Esophagus squamous epithelium (tissue), 5 donors: Measurements from ENCODE around the gene FLNB. TPM values are rescaled to one million over a fixed set of nuclear protein-coding genes. Genes with fewer than 3 reads are reported as not detected.
A peak's percentile ranks its signal among the peaks of the same experiment; 100 is the strongest.

Experiments
- DNase-seq: peaks from one replicate; lab custom pipeline; 2025; lab: John Stamatoyannopoulos, UW
- H3K27ac ChIP-seq, 4 donors: fragments of 200-600 bp; sonication (generic); one replicate each; pipeline ENCODE4 v1.5.1; 2016 to 2019; ENCODE audit warnings: mild to moderate bottlenecking in 1 of 4
- H3K27me3 ChIP-seq, 4 donors: fragments of 200-600 bp; sonication (generic); 1 replicate in 3 of 4; 2 replicates in 1 of 4; pipeline versions ENCODE4 v1.5.1 to v1.6.0; 2017 to 2021; ENCODE audit warnings: antibody characterized with exemption in 1 of 4
- H3K36me3 ChIP-seq, 3 donors: fragments of 200-600 bp; sonication (generic); one replicate each; pipeline ENCODE4 v1.5.1; 2016 to 2019
- H3K4me1 ChIP-seq, 3 donors: fragments of 200-600 bp; sonication (generic); one replicate each; pipeline ENCODE4 v1.5.1; 2017 to 2019
- H3K4me3 ChIP-seq, 4 donors: fragments of 200-600 bp; sonication (generic); 1 replicate in 3 of 4; 2 replicates in 1 of 4; pipeline ENCODE4 v1.5.1; 2016 to 2019; ENCODE audit warnings: mild to moderate bottlenecking in 2 of 4, moderate library complexity in 1 of 4
- H3K9me3 ChIP-seq, 3 donors: fragments of 200-600 bp; sonication (generic); one replicate each; pipeline ENCODE4 v1.5.1; 2016 to 2019
- POLR2A ChIP-seq, 4 donors: fragments of 450-650 bp; IDR thresholded peaks; one replicate each; pipeline ENCODE4 v1.6.1; 2017; ENCODE audit warnings: antibody characterized with exemption in 4 of 4, mild to moderate bottlenecking in 4 of 4, moderate library complexity in 3 of 4
- WGBS, 2 donors: methylation state at CpG; one replicate each; pipeline ENCODE4 v1.1.5; 2018; 5-methylcytosine and 5-hydroxymethylcytosine counted together
- intact Hi-C: fragments of 100-400 bp; cut with DNase I; formaldehyde crosslinking; loops from one replicate; pipeline ENCODE4 v1.15.0; 2022
- total RNA-seq, 4 donors: library from RNA; depleted of rRNA; stranded (reverse); fragments of >200 nt; gene quantifications; one replicate each; pipeline ENCODE4 v1.1.0, GENCODE V29; 2016
- TF ChIP-seq, protein P1 (sequence below), 6 experiments: fragments of 450-650 bp in 4 of 6; fragments of 200-600 bp in 2 of 6; sonication (generic) in 2 of 6; IDR thresholded peaks; one replicate each; pipeline ENCODE4 v1.5.1; 2016 to 2019; ENCODE audit warnings: antibody characterized with exemption in 6 of 6, mild to moderate bottlenecking in 4 of 6, moderate library complexity in 4 of 6
- donor health status: DM: yes; HTN: yes; CAD: no.

FLNB gene
- total RNA-seq, 4 donors from 2014 or later: 65.4 to 77.0 (median 71.5) TPM

GRCh38 chr3:57967590-57967989 lies 40.6 kb upstream of the FLNB start:
- H3K27ac ChIP-seq: no peak overlapping the region
- intact Hi-C loops: no loop called here

DNA sequence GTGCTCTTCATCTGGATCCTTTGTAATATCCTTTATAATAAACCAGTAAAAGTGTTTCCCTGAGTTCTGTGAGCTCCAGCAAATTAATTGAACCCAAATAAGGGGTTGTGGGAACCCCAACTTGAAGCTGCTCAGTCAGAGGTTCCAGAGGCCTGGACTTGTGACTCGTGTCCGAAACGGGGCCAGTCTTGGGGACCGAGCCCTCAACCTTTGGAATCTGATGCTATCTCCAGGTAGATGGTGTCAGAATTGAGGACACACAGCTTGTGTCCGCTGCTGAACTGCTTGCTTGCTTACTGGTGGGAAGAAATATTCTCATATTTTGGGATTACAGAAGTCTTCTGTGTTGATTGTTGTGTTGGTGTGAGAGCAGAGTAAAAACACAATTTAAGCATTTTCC lies 39.7 kb upstream of the FLNB start:
- WGBS, 2 donors: 80 to 83% methylated on average over 2 of the region's 5 CpGs
- TF ChIP-seq POLR2A (IDR thresholded peaks at IDR 0.05): no peak
- TF ChIP-seq, protein P1, sequence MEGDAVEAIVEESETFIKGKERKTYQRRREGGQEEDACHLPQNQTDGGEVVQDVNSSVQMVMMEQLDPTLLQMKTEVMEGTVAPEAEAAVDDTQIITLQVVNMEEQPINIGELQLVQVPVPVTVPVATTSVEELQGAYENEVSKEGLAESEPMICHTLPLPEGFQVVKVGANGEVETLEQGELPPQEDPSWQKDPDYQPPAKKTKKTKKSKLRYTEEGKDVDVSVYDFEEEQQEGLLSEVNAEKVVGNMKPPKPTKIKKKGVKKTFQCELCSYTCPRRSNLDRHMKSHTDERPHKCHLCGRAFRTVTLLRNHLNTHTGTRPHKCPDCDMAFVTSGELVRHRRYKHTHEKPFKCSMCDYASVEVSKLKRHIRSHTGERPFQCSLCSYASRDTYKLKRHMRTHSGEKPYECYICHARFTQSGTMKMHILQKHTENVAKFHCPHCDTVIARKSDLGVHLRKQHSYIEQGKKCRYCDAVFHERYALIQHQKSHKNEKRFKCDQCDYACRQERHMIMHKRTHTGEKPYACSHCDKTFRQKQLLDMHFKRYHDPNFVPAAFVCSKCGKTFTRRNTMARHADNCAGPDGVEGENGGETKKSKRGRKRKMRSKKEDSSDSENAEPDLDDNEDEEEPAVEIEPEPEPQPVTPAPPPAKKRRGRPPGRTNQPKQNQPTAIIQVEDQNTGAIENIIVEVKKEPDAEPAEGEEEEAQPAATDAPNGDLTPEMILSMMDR (IDR thresholded peaks at IDR 0.05): no peak
- Histone ChIP-seq H3K36me3 (no peaks in the 10 kb centered on the region), H3K4me3 (no peak overlapping the region), H3K27me3 (no peaks in the 10 kb centered on the region), H3K4me1 (peaks cover 12 to 55% (median 38%) of the 10 kb centered on the region in 3 donors), H3K27ac (no peak overlapping the region), H3K9me3 (no peaks in the 10 kb centered on the region)
- no peak for DNase-seq
- intact Hi-C loops: no loop called here

More at GRCh38 chr3:57967590-57967989, 40.6 kb upstream of the FLNB start:
- H3K9me3 ChIP-seq: no peaks in the 10 kb centered on the region
- H3K4me3 ChIP-seq: no peak overlapping the region
- TF ChIP-seq, protein P1 (IDR thresholded peaks at IDR 0.05): no peak
- TF ChIP-seq POLR2A (IDR thresholded peaks at IDR 0.05): no peak
- no peaks in the 10 kb centered on the region for H3K27me3 ChIP-seq
- peaks cover 12 to 46% (median 33%) of the 10 kb centered on the region in 3 donors for H3K4me1 ChIP-seq
- H3K36me3 ChIP-seq: no peaks in the 10 kb centered on the region
- DNase-seq: no peak
- 60 to 66% methylated on average over 9 of the region's 9 CpGs for whole genome bisulfite sequencing, 2 donors

DNA sequence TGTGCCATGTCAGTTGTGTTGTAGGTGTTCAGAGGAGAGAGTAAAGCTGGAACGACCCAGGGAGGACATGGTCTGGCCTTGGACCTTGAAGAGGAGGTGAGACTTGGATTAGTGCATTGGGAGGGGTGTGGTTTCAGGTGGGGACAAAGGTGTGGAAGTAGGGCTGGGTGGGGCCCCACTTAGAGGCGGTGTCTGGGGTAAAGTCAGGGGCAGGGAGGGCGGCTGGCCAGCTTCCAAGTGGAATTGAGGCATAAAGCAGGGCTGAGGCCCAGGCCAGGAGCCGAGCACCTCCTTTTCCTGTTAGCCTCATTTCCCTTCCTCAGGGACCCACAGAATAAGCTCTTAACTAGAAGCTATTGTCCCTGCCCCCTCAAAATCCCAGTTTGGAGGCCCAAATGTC lies 36.2 kb upstream of the FLNB start:
- 27 to 56% methylated on average over 4 of the region's 4 CpGs for WGBS, 2 donors
- H3K36me3 ChIP-seq: no peaks in the 10 kb centered on the region
- intact Hi-C loops: no loop called here
- H3K9me3 ChIP-seq: no peaks in the 10 kb centered on the region
- peak overlapping the region in 3 of 4 donors; percentile 45 to 73 (median 63) for H3K27ac ChIP-seq
- no peak for TF ChIP-seq POLR2A (IDR thresholded peaks at IDR 0.05)
- TF ChIP-seq, protein P1 (IDR thresholded peaks at IDR 0.05): no peak
- no peaks in the 10 kb centered on the region for H3K27me3 ChIP-seq
- no peak overlapping the region for H3K4me3 ChIP-seq
- peaks cover 12 to 56% (median 33%) of the 10 kb centered on the region in 3 donors for H3K4me1 ChIP-seq
- no peak for DNase-seq

GRCh38 chr3:57972531-57973111 lies 35.6 kb upstream of the FLNB start:
- H3K9me3 ChIP-seq: no peaks in the 10 kb centered on the region
- H3K4me1 ChIP-seq: peaks cover 12 to 51% (median 29%) of the 10 kb centered on the region in 3 donors
- no peaks in the 10 kb centered on the region for H3K27me3 ChIP-seq
- TF ChIP-seq, protein P1 (IDR thresholded peaks at IDR 0.05): no peak
- TF ChIP-seq POLR2A (IDR thresholded peaks at IDR 0.05): no peak
- H3K27ac ChIP-seq: peak overlapping the region in 3 of 4 donors; percentile 45 to 73 (median 63)
- no peak for DNase-seq
- H3K4me3 ChIP-seq: no peak overlapping the region
- intact Hi-C loops: no loop called here
- no peaks in the 10 kb centered on the region for H3K36me3 ChIP-seq
- WGBS, 2 donors: 61 to 68% methylated on average over 9 of the region's 9 CpGs

GRCh38 chr3:57973715-57974477 lies 34.3 kb upstream of the FLNB start:
- WGBS, 2 donors: 94 to 95% methylated on average over 12 of the region's 13 CpGs
- no peak for DNase-seq
- no peaks in the 10 kb centered on the region for H3K27me3 ChIP-seq
- H3K27ac ChIP-seq: no peak overlapping the region
- no peaks in the 10 kb centered on the region for H3K9me3 ChIP-seq
- intact Hi-C loops: no loop called here
- TF ChIP-seq, protein P1 (IDR thresholded peaks at IDR 0.05): no peak
- no peak for TF ChIP-seq POLR2A (IDR thresholded peaks at IDR 0.05)
- no peaks in the 10 kb centered on the region for H3K36me3 ChIP-seq
- H3K4me1 ChIP-seq: peaks cover 12 to 55% (median 32%) of the 10 kb centered on the region in 3 donors
- no peak overlapping the region for H3K4me3 ChIP-seq
